ENCODE data around the gene SLC25A44. TPM values are rescaled to one million over a fixed set of nuclear protein-coding genes. Genes with fewer than 3 reads are reported as not detected.

SLC25A44 gene
- total and polyA plus RNA-seq, 2 experiments from 2014 or later: 9.2 to 13.8 TPM

GRCh38 chr1:156226116-156226538 is 32.2 kb downstream of the SLC25A44 start:
- DNase-seq (ENCODE audit: low read depth in 1 of 2, low spot score in 1 of 2): no peak
- Histone ChIP-seq H3K4me3 (no peak overlapping the region), H3K27me3 (no peaks in the 10 kb centered on the region), H3K27ac (no peak overlapping the region), H3K4me1 (ENCODE audit: low read depth) (no peaks in the 10 kb centered on the region), H3K36me3 (peaks cover 16% of the 10 kb centered on the region), H3K9me3 (ENCODE audit: low read depth) (no peaks in the 10 kb centered on the region)
- TF ChIP-seq CTCF (IDR thresholded peaks at IDR 0.05; ENCODE audit: low read depth, low read length): no peak

GRCh38 chr1:156226782-156227181 is 32.9 kb downstream of the SLC25A44 start:
- peaks cover 16% of the 10 kb centered on the region for H3K36me3 ChIP-seq

GRCh38 chr1:156228501-156228900 is 34.6 kb downstream of the SLC25A44 start:
- Histone ChIP-seq H3K9me3 (ENCODE audit: low read depth) (no peaks in the 10 kb centered on the region), H3K4me3 (no peak overlapping the region), H3K27ac (no peak overlapping the region), H3K4me1 (ENCODE audit: low read depth) (no peaks in the 10 kb centered on the region), H3K27me3 (no peaks in the 10 kb centered on the region), H3K36me3 (peaks cover 16% of the 10 kb centered on the region)
- DNase-seq (ENCODE audit: low read depth in 1 of 2, low spot score in 1 of 2): no peak
- TF ChIP-seq CTCF (IDR thresholded peaks at IDR 0.05; ENCODE audit: low read depth, low read length): no peak

More at GRCh38 chr1:156226782-156227181, 32.9 kb downstream of the SLC25A44 start:
- no peaks in the 10 kb centered on the region for H3K9me3 ChIP-seq (ENCODE audit: low read depth)
- H3K4me3 ChIP-seq: no peak overlapping the region
- TF ChIP-seq CTCF (IDR thresholded peaks at IDR 0.05; ENCODE audit: low read depth, low read length): no peak
- no peaks in the 10 kb centered on the region for H3K4me1 ChIP-seq (ENCODE audit: low read depth)
- no peak overlapping the region for H3K27ac ChIP-seq
- no peaks in the 10 kb centered on the region for H3K27me3 ChIP-seq
- DNase-seq (ENCODE audit: low read depth in 1 of 2, low spot score in 1 of 2): no peak

GRCh38 chr1:156229809-156230472 is 36.0 kb downstream of the SLC25A44 start:
- no peaks in the 10 kb centered on the region for H3K4me1 ChIP-seq (ENCODE audit: low read depth)
- no peak for TF ChIP-seq CTCF (IDR thresholded peaks at IDR 0.05; ENCODE audit: low read depth, low read length)
- H3K9me3 ChIP-seq (ENCODE audit: low read depth): no peaks in the 10 kb centered on the region
- no peak overlapping the region for H3K4me3 ChIP-seq
- no peaks in the 10 kb centered on the region for H3K27me3 ChIP-seq
- no peak overlapping the region for H3K27ac ChIP-seq
- peaks cover 14% of the 10 kb centered on the region for H3K36me3 ChIP-seq
- no peak for DNase-seq (ENCODE audit: low read depth in 1 of 2, low spot score in 1 of 2)

- Histone ChIP-seq H3K4me3 (no peak overlapping the region), H3K27me3 (no peaks in the 10 kb centered on the region), H3K36me3 (peaks cover 14% of the 10 kb centered on the region), H3K9me3 (ENCODE audit: low read depth) (no peaks in the 10 kb centered on the region), H3K4me1 (ENCODE audit: low read depth) (no peaks in the 10 kb centered on the region), H3K27ac (no peak overlapping the region)
- no peak for DNase-seq (ENCODE audit: low read depth in 1 of 2, low spot score in 1 of 2)
- no peak for TF ChIP-seq CTCF (IDR thresholded peaks at IDR 0.05; ENCODE audit: low read depth, low read length)
Observed at GRCh38 chr1:156230473-156230837, 36.6 kb downstream of the SLC25A44 start.
